ENCODE measurements around the gene TTK.

TTK gene

DNA sequence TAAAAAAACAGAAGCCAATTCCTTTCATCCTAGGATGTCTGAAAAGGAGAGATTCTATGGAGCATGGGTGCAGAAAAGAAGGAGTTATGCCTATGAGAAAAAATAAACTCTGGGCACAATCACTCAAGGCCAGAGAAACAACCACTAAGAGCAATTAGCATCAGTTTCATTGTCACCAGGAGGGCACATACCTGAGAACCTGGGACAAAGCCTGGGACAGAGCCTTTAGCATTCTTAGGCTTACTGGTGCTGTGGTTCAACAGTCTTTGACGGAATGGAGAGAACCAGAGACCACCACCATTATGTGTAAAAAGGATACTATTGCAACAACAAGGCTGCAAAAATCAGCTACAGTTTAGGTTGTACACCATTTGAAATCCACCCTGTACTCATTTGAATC, 72.6 kb downstream of the TTK start:
- TF ChIP-seq GATA1 (IDR thresholded peaks at IDR 0.05; ENCODE audit: low read depth, low read length), result no peak
- TF ChIP-seq POLR2A (IDR thresholded peaks at IDR 0.05; ENCODE audit: low read length), result no peak
- no peak for DNase-seq

- TF ChIP-seq GATA1 (IDR thresholded peaks at IDR 0.05; ENCODE audit: low read depth, low read length) (no peak), POLR2A (IDR thresholded peaks at IDR 0.05; ENCODE audit: low read length) (no peak)
- no peak for DNase-seq
Measured at GRCh38 chr6:80088637-80089036, 84.2 kb downstream of the TTK start.

- DNase-seq, result no peak
- TF ChIP-seq POLR2A (IDR thresholded peaks at IDR 0.05; ENCODE audit: low read length) (no peak), GATA1 (IDR thresholded peaks at IDR 0.05; ENCODE audit: low read depth, low read length) (no peak)
Measured at GRCh38 chr6:80091506-80091905, 87.1 kb downstream of the TTK start.

Measured in erythroblast (primary cell).